Activated CD8-positive, alpha-beta T cell treated with anti-CD3 and anti-CD28 coated beads for 36 hours (primary cell): ENCODE data around the gene LRRC8E. TPM values are rescaled to one million over a fixed set of nuclear protein-coding genes. Genes with fewer than 3 reads are reported as not detected.
A peak's percentile ranks its signal among the peaks of the same experiment; 100 is the strongest.

Experiments
- ATAC-seq: fragments of 200-7000 bp; cut with Tn5 transposase; one replicate; pipeline ENCODE4 v1.10.0; 2021; ENCODE audit warnings: mild to moderate bottlenecking, moderate library complexity
- CTCF ChIA-PET: fragments of 350-600 bp; sonication (Branson Sonifier 250); formaldehyde crosslinking; loops from one replicate; lab custom pipeline; 2021; ENCODE audit warnings: antibody characterized with exemption; lab: Charles Lee
- POLR2A ChIA-PET: fragments of 350-600 bp; sonication (Branson Sonifier 250); formaldehyde crosslinking; loops from one replicate; lab custom pipeline; 2021; ENCODE audit warnings: antibody characterized with exemption; lab: Charles Lee
- DNase-seq: peaks from one replicate; pipeline ENCODE4 v3.0.0-alpha.2; 2020
- H3K27ac Mint-ChIP-seq: one replicate; pipeline ENCODE4 v1.8.0; 2021; ENCODE audit warnings: mild to moderate bottlenecking, mixed read lengths
- H3K27me3 Mint-ChIP-seq: one replicate; pipeline ENCODE4 v1.8.0; 2021; ENCODE audit warnings: mixed read lengths
- H3K36me3 Mint-ChIP-seq: one replicate; pipeline ENCODE4 v1.8.0; 2021; ENCODE audit warnings: low read depth, mixed read lengths
- H3K4me1 Mint-ChIP-seq: one replicate; pipeline ENCODE4 v1.8.0; 2021; ENCODE audit warnings: low read depth, mixed read lengths
- H3K4me3 Mint-ChIP-seq: one replicate; pipeline ENCODE4 v1.8.0; 2021; ENCODE audit warnings: mild to moderate bottlenecking, moderate library complexity, mixed read lengths
- H3K9me3 Mint-ChIP-seq: one replicate; pipeline ENCODE4 v1.8.0; 2021; ENCODE audit warnings: mixed read lengths
- intact Hi-C: fragments of 100-400 bp; cut with micrococcal nuclease; formaldehyde crosslinking; loops from one replicate; pipeline ENCODE4 v1.10.0; 2022
- total RNA-seq, 2 experiments: library from RNA; stranded (reverse); gene quantifications; one replicate each; pipeline ENCODE4 v1.2.3, GENCODE V29; 2021
- TF ChIP-seq, protein P1 (sequence below): fragments of 200-600 bp; IDR thresholded peaks from one replicate; pipeline ENCODE4 v1.8.0; 2022; ENCODE audit warnings: antibody characterized with exemption, mild to moderate bottlenecking

The LRRC8E gene
- total RNA-seq, 2 experiments from 2014 or later, result not detected

DNA sequence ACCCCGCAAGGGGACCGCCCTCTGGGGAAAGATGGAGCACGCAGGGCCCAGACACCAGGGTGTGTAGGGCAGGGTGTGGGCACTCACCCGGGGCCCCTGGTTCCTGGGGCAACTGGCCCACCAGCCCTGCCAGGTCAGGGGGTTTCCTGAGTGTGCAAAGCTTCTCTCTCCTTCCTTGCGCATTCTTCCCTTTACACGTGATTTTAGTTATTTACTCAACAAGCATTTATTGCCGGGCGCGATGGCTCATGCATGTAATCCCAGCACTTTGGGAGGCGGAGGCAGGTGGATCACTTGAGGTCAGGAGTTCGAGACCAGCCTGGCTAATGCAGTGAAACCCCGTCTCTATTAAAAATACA lies 34.6 kb upstream of the LRRC8E start:
- CTCF ChIA-PET, result interaction anchor here (0.6 to 2.1 kb wide), 4 partner anchors 8 to 91 kb away, joined by 3 to 22 read pairs (median 7); no protein-coding TSS in a partner anchor
- TF ChIP-seq, protein P1, sequence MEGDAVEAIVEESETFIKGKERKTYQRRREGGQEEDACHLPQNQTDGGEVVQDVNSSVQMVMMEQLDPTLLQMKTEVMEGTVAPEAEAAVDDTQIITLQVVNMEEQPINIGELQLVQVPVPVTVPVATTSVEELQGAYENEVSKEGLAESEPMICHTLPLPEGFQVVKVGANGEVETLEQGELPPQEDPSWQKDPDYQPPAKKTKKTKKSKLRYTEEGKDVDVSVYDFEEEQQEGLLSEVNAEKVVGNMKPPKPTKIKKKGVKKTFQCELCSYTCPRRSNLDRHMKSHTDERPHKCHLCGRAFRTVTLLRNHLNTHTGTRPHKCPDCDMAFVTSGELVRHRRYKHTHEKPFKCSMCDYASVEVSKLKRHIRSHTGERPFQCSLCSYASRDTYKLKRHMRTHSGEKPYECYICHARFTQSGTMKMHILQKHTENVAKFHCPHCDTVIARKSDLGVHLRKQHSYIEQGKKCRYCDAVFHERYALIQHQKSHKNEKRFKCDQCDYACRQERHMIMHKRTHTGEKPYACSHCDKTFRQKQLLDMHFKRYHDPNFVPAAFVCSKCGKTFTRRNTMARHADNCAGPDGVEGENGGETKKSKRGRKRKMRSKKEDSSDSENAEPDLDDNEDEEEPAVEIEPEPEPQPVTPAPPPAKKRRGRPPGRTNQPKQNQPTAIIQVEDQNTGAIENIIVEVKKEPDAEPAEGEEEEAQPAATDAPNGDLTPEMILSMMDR, result no peak
- DNase-seq, result no peak
- Mint-ChIP-seq H3K4me1 (peaks cover 5% of the 10 kb centered on the region), H3K27ac (no peak overlapping the region), H3K4me3 (no peak overlapping the region), H3K27me3 (peaks cover 4% of the 10 kb centered on the region), H3K9me3 (no peaks in the 10 kb centered on the region), H3K36me3 (no peaks in the 10 kb centered on the region)
- POLR2A ChIA-PET, result interaction anchor here (1.1 kb wide), 1 partner anchor 31 kb away, joined by 3 read pairs; no protein-coding TSS in a partner anchor
- ATAC-seq, result peak; percentile 10
- intact Hi-C loops, result loop anchor here (10.0 kb wide), 1 partner anchor 71 kb away; the partner anchor contains the start of genes CTXN1 and SNAPC2

- H3K9me3 Mint-ChIP-seq, result no peaks in the 10 kb centered on the region
- ChIA-PET CTCF (interaction anchor here (0.6 kb wide), 1 partner anchor 14 kb away, joined by 3 read pairs; no protein-coding TSS in a partner anchor), POLR2A (no interaction called here)
- H3K27ac Mint-ChIP-seq, result no peak overlapping the region
- peaks cover 5% of the 10 kb centered on the region for H3K4me1 Mint-ChIP-seq
- intact Hi-C loops, result loop anchor here (10.0 kb wide), 1 partner anchor 69 kb away; the partner anchor contains the start of genes CTXN1 and SNAPC2
- TF ChIP-seq, protein P1, result no peak
- H3K27me3 Mint-ChIP-seq, result peaks cover 6% of the 10 kb centered on the region
- no peak overlapping the region for H3K4me3 Mint-ChIP-seq
- DNase-seq (no peak), ATAC-seq (no peak)
- no peaks in the 10 kb centered on the region for H3K36me3 Mint-ChIP-seq
These were observed 32.7 kb upstream of the LRRC8E start for GRCh38 chr19:7855426-7856108.

DNA sequence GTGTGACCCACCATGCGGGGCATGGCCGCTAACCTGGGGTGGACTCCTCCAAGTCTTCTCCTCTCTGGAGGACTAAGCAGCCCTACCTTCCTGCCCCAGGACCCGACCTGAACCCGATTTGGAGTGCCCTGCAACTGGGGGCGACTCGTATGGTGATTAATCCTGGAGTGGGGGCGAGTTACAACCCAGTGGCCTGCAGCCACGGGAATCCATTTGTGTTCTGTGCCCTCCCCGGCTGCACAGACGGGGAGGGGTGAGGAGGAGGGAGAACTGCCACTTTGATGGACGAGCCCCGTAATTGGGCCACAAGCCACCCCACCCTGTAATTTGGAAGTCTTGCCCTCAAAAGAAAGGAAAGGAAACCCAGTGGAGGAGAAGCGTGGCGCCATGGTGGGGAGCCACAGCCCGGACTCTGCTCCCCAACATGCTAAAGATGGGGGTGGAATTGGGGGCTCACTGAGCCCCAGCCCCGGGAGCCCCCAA lies 32.2 kb upstream of the LRRC8E start:
- ChIA-PET CTCF (no interaction called here), POLR2A (interaction anchor here (1.3 kb wide), 1 partner anchor 13 kb away, joined by 3 read pairs; no protein-coding TSS in a partner anchor)
- intact Hi-C loops, result loop anchor here (10.0 kb wide), 1 partner anchor 69 kb away; the partner anchor contains the start of genes CTXN1 and SNAPC2
- Mint-ChIP-seq H3K4me1 (peaks cover 5% of the 10 kb centered on the region), H3K27ac (no peak overlapping the region), H3K27me3 (peaks cover 8% of the 10 kb centered on the region), H3K36me3 (no peaks in the 10 kb centered on the region), H3K9me3 (no peaks in the 10 kb centered on the region), H3K4me3 (no peak overlapping the region)
- TF ChIP-seq, protein P1, result no peak
- ATAC-seq, result no peak
- no peak for DNase-seq

DNA sequence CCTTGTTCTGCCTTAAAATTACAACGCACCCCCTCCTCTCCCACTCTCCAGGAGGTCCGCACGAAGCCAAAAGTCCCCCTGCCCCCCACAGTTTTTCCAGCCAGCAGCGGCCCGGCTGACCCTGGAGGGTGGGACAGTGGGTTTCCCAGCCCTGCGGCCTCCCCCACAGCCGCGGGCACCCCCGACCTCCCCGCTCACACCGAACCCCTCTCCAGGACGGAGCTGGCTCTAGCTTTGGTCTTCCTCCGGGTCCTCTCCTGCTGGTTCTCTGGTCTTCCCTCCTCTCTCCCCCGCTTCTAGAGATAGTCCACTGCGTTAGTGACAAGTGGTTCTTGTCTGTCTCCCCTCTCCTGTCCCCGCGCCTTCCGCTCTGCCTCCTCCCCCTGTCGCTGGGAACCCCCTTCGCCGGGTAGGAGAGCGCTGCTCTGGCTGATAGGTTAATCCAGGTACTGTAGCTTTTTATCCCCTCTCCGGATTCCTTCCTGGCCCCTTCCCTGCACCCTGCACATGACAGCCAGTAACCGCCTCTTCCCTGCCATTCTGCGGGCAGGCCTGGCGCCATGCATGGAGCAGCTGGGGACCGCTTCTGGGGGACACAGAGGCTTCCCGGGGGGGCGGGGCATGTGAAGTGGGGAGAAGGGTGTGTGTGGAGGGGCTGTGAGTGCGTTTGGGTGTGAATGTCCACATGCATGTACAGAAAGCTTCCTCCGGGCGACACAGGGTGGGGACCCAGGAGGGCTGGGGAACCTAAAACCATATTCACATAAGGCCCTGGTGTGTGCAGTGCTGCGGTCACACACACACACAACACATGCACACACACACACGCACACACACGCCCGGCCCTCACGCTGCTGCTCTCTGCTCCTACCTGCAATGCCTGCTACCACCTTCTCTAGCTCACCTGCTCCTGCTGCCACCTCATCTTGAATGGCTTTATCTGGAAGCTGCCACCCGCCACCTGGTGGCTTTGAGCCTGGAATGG lies 31.3 kb upstream of the LRRC8E start:
- Mint-ChIP-seq H3K27me3 (peaks cover 12% of the 10 kb centered on the region), H3K4me1 (peaks cover 7% of the 10 kb centered on the region), H3K36me3 (no peaks in the 10 kb centered on the region), H3K27ac (no peak overlapping the region), H3K9me3 (no peaks in the 10 kb centered on the region), H3K4me3 (no peak overlapping the region)
- TF ChIP-seq, protein P1, result no peak
- intact Hi-C loops, result loop anchor here (10.0 kb wide), 1 partner anchor 68 kb away; the partner anchor contains the start of genes CTXN1 and SNAPC2
- no peak for DNase-seq
- ChIA-PET POLR2A (interaction anchor here (0.5 to 1.3 kb wide), 2 partner anchors 12 to 69 kb away, joined by 3 read pairs; no protein-coding TSS in a partner anchor), CTCF (interaction anchor here (1.0 to 2.5 kb wide), 3 partner anchors 12 to 72 kb away, joined by 3 to 8 read pairs (median 3); no protein-coding TSS in a partner anchor)
- ATAC-seq, result no peak
